NCI-H1048 (cell line): ENCODE measurements around the gene SNAI3.

ENCODE experiments used
- DNase-seq: peaks from one replicate; lab custom pipeline; 2025; lab: John Stamatoyannopoulos, UW

SNAI3 gene

DNA sequence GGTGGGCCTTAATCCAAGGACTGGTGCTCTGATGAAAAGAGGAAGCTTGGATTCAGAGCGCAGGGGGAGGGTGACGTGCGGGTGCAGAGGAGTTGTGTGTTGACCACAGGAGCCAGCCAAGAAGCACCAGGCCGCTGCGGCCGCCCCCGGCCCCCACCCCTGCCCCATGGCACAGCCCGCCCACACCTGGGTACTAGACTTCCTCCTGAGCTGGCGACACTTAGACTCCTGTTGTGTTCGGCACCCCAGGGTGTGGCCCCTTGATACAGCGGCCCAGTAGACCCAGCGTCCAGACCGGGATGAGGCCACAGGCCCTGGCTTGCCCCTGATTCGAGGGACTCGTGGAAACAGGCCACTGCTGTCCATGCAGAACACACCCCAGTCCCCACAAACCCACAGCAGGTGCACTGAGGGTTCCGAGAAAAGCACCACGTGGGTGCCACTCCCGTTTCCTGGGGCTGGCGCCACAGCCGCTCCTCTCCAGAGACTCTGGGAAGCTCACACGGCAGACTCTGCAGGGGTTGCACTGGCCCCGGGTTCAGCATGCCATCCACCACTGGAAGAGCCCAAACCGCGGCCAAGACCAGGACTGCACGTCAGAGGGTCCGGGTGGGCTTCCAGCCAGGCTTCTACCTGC, 5.7 kb upstream of the SNAI3 start:
- DNase-seq = no peak

DNA sequence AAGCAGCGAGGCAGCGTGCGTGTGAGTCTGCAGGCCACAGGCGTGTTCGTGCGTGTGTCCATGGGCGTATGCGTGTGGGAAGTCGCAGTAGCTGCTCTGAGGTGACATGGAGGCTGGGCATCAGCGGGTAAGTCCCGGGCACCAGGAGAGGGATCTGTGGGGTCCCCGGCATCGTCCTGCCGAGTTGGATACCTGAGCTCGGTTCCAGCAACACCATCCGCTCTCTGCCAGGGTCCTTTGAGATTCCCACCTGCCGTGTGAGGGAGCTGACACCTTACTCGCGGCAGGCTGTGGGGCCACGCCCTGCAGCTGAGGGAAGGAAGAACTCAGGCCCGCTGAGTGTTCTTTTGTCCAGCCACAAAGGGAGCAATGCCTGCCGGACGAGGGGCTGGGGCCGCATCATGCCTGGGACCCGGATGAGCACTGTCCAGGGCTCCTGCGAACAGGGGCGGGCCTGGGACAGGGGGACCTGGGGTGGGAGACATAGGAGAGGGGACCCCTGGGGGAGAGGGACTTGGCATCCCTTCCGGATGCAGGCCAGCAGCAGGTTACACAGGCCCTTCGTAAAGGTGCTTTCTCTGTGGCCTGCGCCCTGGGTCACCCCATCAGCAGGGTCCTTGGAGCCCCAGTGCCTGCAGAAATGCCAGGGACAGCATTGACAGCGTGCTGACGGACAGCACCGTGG, 5.0 kb upstream of the SNAI3 start:
- no peak for DNase-seq

DNA sequence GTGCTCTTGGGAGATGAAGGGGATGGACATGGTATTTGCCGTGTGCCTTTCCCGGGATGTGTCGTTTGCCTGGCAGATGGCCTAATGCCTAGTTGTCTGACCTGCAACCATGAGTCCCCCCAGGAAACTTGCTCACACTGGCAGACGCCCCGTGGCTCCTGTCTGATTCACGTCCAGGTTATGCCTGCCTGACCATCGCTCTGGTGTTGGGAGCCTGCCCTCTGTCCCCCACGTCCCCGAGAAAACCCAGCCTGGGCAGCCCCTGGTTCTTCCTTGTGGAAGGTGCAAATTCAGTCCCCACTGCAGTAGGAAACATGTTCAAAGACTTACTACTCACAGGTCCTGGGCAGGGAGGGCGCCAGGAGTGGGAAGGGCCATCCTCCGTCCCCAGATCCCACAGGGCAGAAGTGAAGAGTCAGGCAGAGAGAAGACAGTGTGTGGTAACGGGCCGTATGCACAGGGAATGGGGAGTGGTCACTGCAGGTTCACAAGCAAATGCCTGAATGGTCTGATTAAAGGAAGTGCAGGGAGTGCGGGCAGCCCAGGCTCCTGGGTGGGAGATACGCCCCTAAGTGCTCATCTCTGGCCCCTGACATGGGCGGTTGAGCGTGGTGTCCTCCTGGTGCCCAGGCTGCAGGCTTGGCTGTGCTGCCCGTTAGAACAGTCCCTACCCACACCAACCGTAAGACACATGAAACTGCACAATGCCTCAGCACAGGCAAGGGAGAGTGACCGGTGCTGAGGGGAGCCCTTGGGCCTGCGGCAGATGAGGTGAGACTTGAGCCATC, 4.2 kb upstream of the SNAI3 start:
- DNase-seq = no peak

DNA sequence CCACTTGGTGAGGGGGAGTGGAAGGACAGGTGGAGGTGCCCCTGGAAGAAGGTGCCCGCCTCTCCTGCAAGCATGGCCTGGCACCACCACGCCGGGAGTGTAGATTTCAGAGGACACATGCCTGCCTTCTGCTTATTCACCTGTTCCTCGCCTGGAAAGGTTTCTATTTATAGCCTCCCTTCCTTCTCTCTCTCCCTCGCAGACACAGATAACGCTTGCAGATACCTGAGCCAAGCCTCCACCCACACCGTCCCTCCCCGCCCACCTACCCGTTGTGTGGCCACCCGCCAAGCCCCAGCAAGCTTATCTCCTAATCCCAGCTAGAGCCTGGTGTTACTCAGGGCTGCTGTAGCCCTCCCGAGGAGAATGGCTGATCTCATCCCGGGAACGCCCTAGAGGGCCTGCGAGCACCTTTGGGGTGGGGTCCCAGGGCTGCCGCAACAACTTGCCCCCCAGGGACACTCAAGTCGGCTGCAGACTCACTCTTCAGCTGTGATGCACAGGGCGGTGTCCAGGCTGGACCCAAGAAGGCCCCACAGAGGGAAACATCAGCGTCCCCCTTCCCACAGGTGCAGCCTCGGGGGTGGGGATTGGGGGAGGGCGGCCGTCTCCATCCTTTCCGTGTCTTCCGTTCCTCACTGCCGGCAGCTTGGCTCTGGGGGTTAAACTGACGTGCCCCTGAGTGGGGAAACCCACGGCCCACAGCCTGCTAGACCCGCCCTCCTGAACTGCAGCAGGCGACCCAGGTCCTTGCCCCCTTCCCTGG, 1.9 kb upstream of the SNAI3 start:
- DNase-seq = no peak

DNA sequence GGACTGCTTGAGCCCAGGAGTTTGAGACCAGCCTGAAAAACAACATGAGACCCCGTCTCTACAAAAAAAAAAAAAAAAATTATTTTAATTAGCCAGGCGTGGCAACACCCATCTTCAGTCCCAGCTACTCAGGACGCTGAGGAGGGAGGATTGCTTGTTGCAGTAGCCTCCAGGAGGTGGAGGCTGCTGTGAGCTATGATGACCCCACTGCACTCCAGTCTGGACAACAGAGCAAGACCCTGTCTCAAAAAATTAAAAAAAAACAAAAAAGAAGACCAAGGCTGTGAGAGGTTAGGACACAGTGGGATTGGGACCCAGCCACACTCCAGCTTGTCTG, 1.3 kb upstream of the SNAI3 start:
- no peak for DNase-seq

DNA sequence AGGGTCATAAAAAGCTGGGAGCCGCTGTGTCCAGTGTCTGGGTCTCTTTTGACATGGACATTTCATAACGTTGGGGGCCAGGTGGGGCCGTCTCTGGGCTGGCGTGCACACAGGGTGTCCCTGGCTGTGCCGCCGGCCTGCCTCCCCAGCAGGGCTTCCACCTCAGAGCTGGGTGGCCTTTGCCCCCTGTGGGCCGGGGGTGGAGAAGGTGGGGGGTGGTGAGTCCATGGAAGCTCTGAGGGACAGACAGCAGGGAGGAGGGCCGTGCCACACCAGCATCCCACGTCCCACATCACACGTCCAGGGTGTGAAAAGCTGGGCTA, 908 bp upstream of the SNAI3 start:
- DNase-seq = no peak

DNA sequence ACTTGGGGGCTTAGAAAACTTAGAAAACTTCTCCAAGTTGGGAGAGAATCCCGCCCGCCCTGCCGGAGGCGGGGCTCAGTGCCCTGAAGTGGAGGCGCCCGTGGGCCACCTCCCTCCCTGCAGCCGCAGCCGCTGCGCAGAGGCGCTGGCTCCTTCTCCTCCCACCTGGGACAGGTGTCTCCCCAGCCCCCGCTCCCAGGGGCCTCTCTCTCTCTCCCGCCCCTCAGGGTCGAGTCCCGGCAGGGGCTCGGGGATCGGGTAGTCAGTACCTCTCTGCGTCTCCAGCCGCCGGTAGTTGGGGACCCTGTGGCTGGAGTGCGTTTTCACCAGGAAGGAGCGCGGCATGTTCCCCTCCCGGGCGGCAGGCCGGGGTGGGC, 257 bp downstream of the SNAI3 start:
- no peak for DNase-seq

DNA sequence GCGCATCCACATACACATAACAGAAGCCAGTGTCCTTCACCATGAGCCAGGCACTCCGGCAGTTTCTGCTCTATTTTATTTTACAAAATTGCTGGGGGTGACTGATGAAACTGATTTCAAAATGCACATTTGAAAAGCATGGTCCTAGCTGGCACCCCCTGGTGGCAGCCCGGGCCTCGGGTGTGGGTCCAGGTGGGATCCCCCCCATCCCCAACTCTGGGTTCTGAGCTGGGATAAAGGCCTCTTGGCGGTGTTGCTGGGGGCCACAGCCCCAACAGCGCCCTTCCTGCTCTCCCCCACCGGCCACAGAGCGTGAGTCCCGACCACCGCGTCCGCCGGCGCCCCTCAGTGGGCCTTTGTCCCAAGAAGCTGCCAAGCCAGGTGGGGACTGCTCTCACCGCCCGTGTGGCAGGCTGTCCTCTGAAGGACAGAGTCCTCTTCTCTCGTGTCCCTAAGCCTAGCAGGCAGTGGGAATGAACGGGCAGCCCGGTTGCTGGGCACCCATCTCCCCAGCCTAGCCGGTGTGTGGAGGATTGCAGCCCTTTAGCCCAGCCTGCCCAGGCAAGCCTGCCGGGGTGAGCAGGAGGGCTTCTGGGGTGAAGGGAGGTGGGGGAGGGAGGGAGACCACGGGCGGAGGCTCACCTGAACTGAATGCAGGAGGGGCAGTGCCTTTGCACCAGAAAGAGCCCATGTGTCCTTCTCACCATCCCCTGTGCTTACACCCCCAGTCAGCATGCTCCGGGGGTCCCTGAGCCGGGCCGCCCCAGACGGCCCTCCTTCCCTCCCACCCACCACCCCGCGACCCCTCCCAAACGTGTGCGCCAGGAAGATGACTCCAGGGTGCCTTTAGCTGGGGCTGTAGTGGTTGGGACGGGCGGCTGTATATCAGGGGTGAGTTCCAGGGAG, 898 bp downstream of the SNAI3 start:
- no peak for DNase-seq

DNA sequence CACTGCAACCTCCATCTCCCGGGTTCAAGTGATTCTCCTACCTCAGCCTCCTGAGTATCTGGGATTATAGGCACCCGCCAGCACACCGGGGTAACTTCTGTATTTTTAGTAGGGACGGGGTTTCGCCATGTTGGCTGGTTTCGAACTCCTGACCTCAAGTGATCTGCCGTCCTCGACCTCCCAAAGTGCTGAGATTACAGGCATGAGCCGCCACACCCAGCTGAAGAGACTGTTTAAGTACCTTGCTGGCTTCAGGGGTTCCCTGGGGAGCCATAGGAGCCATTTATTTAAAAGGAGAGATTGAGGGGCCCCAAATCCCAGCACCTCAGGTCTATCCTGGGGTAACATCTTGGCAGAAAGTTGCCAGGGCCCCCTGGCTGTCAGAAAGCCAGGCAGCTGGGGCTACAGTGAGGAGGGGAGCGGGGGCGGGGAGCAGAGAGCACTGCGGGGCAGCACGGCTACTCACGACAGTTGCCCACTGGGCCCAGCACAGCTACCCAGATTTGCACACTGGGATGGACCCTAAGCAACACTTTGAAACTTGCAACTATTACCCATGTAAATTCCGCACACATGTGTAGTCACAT, 1.6 kb downstream of the SNAI3 start:
- no peak for DNase-seq

DNA sequence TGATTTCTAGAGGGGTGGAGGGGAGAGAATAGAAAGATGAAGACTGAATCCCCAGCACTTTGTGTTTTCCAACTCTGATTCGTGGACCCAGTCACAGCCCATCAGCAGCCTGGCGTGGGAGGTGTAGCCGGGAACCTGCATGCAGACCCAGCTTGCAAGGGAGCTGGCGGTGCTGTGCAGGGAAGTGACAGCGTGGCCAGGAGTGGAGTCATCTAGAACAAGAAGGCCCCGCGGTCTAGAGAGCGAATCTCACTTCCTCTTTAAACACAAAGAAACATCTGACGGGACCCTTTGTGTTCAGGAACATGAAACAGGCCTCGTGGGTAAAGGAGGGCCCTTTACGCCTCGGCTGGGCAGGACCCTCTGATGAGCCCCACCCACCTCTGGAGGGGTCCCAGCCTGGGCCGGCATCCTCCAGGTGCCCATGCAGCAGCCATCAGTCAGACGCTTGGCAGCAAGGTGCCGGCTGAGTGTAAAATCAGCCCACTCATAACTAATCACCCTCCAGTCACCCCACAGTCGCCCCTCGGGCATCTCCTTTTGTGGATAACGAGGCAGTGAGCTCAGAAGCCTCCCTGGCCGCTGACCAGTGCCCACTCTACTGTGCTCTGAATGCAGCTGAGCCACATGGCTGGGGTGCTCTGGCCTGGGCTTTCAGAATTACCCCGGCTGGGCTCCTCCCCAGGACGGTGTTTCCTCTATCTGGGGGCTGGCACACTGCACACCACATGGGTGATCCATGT, 4.4 kb downstream of the SNAI3 start:
- no peak for DNase-seq

DNA sequence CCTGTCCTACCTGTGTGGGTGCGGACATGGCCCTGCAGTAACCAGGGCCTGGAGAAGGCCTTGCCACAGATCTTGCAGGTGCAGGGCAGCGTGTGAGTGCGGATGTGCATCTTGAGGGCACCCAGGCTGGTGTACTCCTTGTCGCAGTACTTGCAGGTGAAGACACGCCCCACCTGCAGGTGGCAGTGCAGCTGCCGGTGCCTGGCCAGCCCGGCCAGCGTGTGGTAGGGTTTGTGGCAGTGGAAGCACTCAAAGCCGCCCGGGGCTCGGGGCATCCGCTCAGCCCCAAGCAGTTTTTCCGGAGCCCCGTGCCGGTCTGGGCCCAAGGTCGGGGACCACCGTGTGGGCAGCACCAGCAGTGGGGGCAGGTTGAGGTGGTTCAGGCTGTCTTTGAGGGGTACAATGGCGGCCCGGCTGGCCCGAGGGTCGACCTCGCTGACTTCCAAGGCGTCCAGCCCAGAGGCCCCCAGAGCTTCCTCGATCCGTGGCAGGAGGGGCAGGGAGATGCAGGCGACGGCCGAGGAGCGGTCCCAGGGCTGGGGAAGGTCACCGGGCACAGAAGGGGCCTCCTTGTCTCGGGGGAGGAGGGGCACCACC, 5.1 kb downstream of the SNAI3 start:
- no peak for DNase-seq

DNA sequence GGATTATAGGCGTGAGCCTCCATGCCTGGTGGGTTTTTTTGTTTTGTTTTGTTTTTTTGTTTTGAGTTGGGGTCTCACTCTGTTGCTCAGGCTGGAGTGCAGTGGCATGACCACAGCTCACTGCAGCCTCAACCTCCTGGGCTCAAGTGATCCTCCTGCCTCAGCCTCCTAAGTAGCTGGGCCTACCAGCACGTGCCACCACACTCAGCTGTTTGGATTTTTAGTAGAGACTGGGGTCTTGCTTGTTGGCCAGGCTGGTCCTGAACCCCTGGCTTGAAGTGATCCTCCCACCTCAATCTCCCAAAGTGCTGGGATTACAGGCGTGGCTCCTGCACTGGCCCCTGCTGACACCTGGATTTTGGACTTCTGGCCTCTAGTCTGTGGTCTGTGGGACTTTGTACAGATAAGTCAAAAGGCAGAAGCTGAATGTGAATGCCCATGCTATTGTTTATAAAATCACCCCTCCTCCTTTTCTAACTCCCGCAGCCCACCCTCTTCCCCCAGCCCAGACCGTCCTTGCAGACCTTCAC, 5.7 kb downstream of the SNAI3 start:
- no peak for DNase-seq

DNA sequence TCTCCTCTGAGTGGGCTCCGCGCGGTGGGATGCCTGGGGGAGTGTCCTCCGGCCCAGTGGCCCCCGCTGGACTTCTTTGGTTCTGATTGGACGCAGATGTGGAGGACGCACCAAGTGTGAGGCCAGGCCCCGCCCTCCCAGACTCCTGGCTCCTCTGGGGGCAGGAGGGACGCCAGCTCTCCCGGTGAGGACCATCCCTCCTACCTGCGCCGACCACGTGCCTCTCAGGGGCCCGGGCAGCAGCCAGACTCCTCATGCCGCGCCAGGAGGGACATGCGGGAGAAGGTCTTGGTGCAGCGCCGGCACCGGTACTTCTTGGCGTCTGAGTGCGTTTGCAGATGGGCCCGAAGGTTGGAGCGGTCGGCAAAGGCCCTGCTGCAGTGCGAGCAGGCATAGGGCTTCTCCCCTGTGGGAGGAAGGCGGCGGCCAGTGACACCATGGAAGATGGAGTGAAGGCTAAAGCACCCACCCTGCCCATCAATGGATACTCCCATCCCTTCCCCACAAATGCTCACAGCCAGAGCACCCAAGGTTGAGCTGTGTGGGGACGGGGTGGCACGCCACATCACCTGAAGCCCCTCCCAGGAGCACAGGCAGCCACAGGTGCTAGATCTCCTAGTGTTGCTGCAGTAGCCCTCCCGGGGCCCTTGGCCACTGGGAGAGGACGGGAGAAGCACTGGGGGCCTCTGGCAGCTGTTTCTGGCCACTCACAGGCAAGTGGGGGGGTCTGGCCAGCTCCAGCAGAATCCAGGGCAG, 7.9 kb downstream of the SNAI3 start:
- no peak for DNase-seq

DNA sequence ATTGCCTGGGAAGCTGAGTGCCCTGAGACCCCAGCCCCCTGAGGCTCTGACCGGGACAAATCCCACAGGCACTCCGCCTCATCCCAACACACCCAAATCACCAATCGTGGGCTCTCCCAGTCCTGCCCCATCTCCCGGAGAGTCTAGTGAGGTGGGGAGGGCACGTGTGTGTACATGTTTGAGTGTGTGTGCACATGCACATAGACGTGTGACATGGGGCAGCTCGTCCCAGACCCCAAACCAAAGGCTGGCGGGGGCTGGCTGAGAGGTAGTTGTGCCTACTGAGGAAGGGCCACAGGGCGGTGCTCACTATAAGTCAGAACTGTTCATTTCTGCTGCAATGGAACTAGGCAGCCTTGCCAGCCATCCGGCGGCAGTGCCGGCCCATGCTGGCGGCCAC, 8.6 kb downstream of the SNAI3 start:
- DNase-seq = no peak

DNA sequence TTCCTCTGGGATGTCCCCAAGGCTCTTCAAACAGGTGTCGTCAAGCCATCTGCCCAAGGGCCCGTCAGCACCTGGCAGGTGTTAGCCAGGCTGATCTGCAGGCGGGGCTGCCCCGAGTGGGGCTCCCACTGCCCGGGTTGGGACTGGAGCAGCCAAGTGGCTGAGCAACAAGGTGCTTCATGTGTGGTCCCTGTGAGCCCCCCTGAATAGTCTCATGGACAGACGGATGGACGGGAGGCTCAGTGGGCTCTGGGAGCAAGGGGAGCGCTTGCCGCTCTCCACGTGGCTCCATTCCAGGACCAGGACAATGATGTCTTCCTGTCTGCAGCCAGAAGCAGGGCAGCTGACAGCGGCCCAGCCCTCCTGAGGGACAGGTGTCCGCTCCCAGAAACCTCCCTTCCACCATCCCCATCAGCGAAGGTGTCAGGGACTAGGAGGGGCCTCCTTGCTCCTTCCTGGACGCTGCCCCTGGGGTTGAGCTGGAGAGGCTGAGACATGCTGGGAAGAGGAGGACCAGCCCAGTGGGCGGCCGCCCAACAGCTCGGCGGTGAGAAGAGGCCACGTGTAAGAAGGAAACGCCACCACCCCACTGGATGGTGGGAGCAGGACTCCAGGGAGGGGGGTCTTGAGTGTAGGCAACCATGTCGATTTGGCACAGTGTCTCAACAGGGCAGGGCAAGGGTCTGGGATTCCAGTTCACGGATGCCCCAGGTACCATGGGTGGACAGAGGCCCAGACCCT, 9.6 kb downstream of the SNAI3 start:
- no peak for DNase-seq

DNA sequence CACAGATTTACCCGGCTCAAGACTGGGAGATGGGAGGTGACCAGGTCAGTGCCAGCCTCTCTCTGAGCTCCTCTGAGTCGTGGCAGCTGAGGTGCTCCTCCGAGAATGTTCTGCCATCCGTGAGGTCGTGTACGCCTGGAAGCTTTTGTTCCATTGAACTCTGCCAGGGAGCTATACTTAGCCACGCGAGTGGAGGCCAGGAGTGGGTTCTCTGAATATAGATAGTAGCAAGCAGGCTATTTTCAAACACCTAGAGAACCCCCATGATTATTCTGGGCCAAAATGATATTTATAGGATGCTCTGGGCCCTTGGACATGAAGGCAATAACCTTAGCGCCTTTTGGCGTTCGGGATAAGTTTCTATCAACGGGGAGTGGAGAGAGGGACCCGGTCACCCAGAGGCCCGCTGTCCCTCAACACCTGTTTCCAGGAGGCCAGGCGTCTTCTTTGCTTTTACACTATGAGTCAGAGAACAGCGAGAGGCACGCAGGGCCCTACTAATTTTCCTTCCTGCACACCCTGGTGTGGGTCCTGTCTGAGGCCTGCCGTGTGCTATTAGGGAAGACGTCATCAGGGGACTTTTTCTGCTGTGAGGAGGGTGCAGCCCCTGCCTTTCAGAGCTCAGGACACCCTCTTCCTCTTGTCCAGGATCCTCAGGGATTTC, 12.5 kb downstream of the SNAI3 start:
- DNase-seq = no peak

DNA sequence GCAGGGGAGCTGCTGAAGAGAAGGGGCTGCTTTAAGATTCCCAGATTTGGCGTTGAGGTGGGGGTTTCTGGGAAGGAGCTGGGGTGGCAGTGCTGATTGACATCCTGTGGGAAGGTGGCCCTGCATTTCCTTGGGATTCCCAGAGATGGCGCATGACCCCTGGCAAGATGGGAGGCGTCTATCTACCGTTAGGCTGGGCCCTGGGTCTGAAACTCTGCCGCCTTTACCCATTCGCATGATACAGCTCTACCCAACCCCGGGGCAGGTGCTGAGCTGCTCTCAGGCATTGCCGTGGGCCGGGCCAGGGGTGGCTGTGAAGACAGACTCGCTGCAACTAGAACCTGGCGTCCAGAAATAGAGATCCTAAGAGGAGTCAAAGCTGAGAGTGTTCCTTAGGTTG, 13.5 kb downstream of the SNAI3 start:
- DNase-seq = no peak

DNA sequence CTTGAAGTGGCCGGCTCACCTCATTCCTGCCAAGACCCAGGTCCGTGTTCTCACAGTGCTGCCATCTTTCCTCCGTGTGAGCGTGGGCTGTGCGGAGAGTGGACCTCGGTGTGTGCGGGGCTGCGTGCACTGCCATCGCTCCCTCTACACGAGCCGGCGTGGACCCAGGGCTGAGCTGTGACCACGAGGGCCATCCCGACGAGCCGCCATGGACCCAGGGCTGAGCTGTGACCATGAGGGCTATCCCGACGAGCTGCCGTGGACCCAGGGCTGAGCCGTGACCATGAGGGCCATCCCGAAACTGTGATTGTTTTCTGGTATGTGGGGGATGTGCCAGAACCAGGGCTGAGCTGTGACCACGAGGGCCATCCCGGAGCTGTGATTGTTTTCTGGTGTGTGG, 14.5 kb downstream of the SNAI3 start:
- no peak for DNase-seq
